Left lung (tissue), 10 donors: ENCODE data around the gene FARP1. TPM values are rescaled to one million over a fixed set of nuclear protein-coding genes. Genes with fewer than 3 reads are reported as not detected.

Experiments
- ATAC-seq: fragments of 200-7000 bp; cut with Tn5 transposase; one replicate; pipeline ENCODE4 v1.9.1; 2020; ENCODE audit warnings: moderate library complexity
- DNase-seq, 4 donors: peaks; one replicate each; pipeline ENCODE4 v3.0.0-alpha.2; 2013 to 2020
- H3K27ac ChIP-seq, 2 donors: fragments of 200-600 bp; sonication (generic) in 1 of 2; one replicate each; pipeline versions ENCODE4 v1.5.0 to v1.8.0; 2020 to 2021
- H3K27me3 ChIP-seq, 2 donors: fragments of 200-600 bp; sonication (generic) in 1 of 2; one replicate each; pipeline versions ENCODE4 v1.5.0 to v1.8.0; 2020 to 2021
- H3K36me3 ChIP-seq, 2 donors: fragments of 200-600 bp; sonication (generic) in 1 of 2; one replicate each; pipeline versions ENCODE4 v1.5.0 to v1.8.0; 2020 to 2021
- H3K4me1 ChIP-seq, 2 donors: fragments of 200-600 bp; one replicate each; pipeline ENCODE4 v1.8.0; 2021
- H3K4me3 ChIP-seq, 2 donors: fragments of 200-600 bp; sonication (generic) in 1 of 2; one replicate each; pipeline versions ENCODE4 v1.5.0 to v1.8.0; 2020 to 2021; ENCODE audit warnings: mild to moderate bottlenecking in 1 of 2
- H3K9me3 ChIP-seq, 2 donors: fragments of 200-600 bp; sonication (generic) in 1 of 2; one replicate each; pipeline versions ENCODE4 v1.5.0 to v1.8.0; 2020 to 2021
- CTCF ChIP-seq, 2 donors: fragments of 200-600 bp; sonication (generic) in 1 of 2; IDR thresholded peaks; one replicate each; pipeline versions ENCODE4 v1.5.0 to v1.8.0; 2021; ENCODE audit warnings: antibody characterized with exemption in 2 of 2
- intact Hi-C, 2 donors: fragments of 100-400 bp; cut with DNase I; formaldehyde crosslinking; loops; one replicate each; pipeline versions ENCODE4 v1.11.2 to v1.14.2; 2022
- polyA plus RNA-seq, 6 donors: library from polyadenylated mRNA; unstranded; fragments of 120-200 nt; gene quantifications; one replicate each; pipeline ENCODE4 v1.2.1, GENCODE V29; 2013; ENCODE audit not compliant: insufficient read length in 6 of 6
- total RNA-seq, 2 donors: library from RNA; stranded (reverse); fragmentation: NEBNext Ultra II Directional; extraction: Animal tissue kit (Norgen Biotek cat#: 25700); gene quantifications; one replicate each; pipeline ENCODE4 v1.2.1, GENCODE V29; 2021
- donor health status: DM: no; HTN: yes; CAD: no.
- donor health status: DM: no; HTN: no; CAD: no.

Gene FARP1
- total and polyA plus RNA-seq, 8 donors, result 78.9 to 142 (median 132) TPM

- no peaks in the 10 kb centered on the region for H3K36me3 ChIP-seq
- H3K27ac ChIP-seq, result peak overlapping the region; percentile 2 to 68
- ATAC-seq, result peak; percentile 79
- H3K27me3 ChIP-seq, result no peaks in the 10 kb centered on the region
- peaks cover 33 to 38% of the 10 kb centered on the region in 2 donors for H3K4me1 ChIP-seq
- peak in 1 of 4 donors; percentile 85 for DNase-seq
- no peak for TF ChIP-seq CTCF (IDR thresholded peaks at IDR 0.05)
- no peaks in the 10 kb centered on the region for H3K9me3 ChIP-seq
- H3K4me3 ChIP-seq, result no peak overlapping the region
- intact Hi-C loops, result no loop called here
Measured at GRCh38 chr13:98214707-98215106, 71.8 kb downstream of the FARP1 start.

GRCh38 chr13:98215508-98215907 is 72.6 kb downstream of the FARP1 start:
- Histone ChIP-seq H3K4me3 (no peak overlapping the region), H3K36me3 (no peaks in the 10 kb centered on the region), H3K27me3 (no peaks in the 10 kb centered on the region), H3K27ac (peak overlapping the region; percentile 35 to 68), H3K4me1 (peaks cover 33 to 38% of the 10 kb centered on the region in 2 donors), H3K9me3 (no peaks in the 10 kb centered on the region)
- no peak for TF ChIP-seq CTCF (IDR thresholded peaks at IDR 0.05)
- ATAC-seq, result no peak
- intact Hi-C loops, result no loop called here
- DNase-seq, result no peak

GRCh38 chr13:98216135-98216565 is 73.3 kb downstream of the FARP1 start:
- Histone ChIP-seq H3K4me3 (no peak overlapping the region), H3K27ac (peak overlapping the region in 1 of 2 donors; percentile 35), H3K36me3 (no peaks in the 10 kb centered on the region), H3K4me1 (peaks cover 33 to 42% of the 10 kb centered on the region in 2 donors), H3K9me3 (no peaks in the 10 kb centered on the region), H3K27me3 (no peaks in the 10 kb centered on the region)
- intact Hi-C loops, result no loop called here
- peak in 2 of 4 donors; percentile 56 to 63 for DNase-seq
- ATAC-seq, result peak; percentile 18
- TF ChIP-seq CTCF (IDR thresholded peaks at IDR 0.05), result no peak

- Histone ChIP-seq H3K4me3 (no peak overlapping the region), H3K36me3 (no peaks in the 10 kb centered on the region), H3K9me3 (no peaks in the 10 kb centered on the region), H3K27me3 (no peaks in the 10 kb centered on the region), H3K27ac (peak overlapping the region; percentile 45 to 50), H3K4me1 (peaks cover 36 to 44% of the 10 kb centered on the region in 2 donors)
- DNase-seq (no peak), ATAC-seq (no peak)
- no peak for TF ChIP-seq CTCF (IDR thresholded peaks at IDR 0.05)
- intact Hi-C loops, result no loop called here
Measured at GRCh38 chr13:98216711-98217285, 73.9 kb downstream of the FARP1 start.

- peak overlapping the region; percentile 45 to 50 for H3K27ac ChIP-seq
- TF ChIP-seq CTCF (IDR thresholded peaks at IDR 0.05), result no peak
- peaks cover 39 to 48% of the 10 kb centered on the region in 2 donors for H3K4me1 ChIP-seq
- no peaks in the 10 kb centered on the region for H3K36me3 ChIP-seq
- intact Hi-C loops, result no loop called here
- peak; percentile 68 for ATAC-seq
- H3K9me3 ChIP-seq, result no peaks in the 10 kb centered on the region
- DNase-seq, result peak in 2 of 4 donors; percentile 67 to 77
- no peak overlapping the region for H3K4me3 ChIP-seq
- no peaks in the 10 kb centered on the region for H3K27me3 ChIP-seq
Measured at GRCh38 chr13:98217597-98217996, 74.7 kb downstream of the FARP1 start.
